Transverse colon (tissue), 4 donors: ENCODE results near the gene INSL3. TPM values are rescaled to one million over a fixed set of nuclear protein-coding genes. Genes with fewer than 3 reads are reported as not detected.

Experiments used
- DNase-seq: peaks from one replicate; pipeline ENCODE4 v3.0.0-alpha.2; 2019
- H3K27ac ChIP-seq, 4 donors: fragments of 200-600 bp; sonication (generic); 2 replicates each; pipeline ENCODE4 v1.5.1; 2016 to 2018; ENCODE audit warnings: inconsistent platforms in 4 of 4
- H3K27me3 ChIP-seq: fragments of 200-600 bp; sonication (generic); 2 replicates; pipeline ENCODE4 v1.5.1; 2017; ENCODE audit warnings: inconsistent platforms
- H3K36me3 ChIP-seq, 4 donors: fragments of 200-600 bp; sonication (generic); 2 replicates each; pipeline ENCODE4 v1.5.1; 2017 to 2019; ENCODE audit warnings: inconsistent platforms in 4 of 4
- H3K4me1 ChIP-seq, 4 donors: fragments of 200-600 bp; sonication (generic); 2 replicates each; pipeline ENCODE4 v1.5.1; 2017 to 2020; ENCODE audit warnings: inconsistent platforms in 4 of 4
- H3K4me3 ChIP-seq, 4 donors: fragments of 200-600 bp; sonication (generic); 1 replicate in 1 of 4; 2 replicates in 3 of 4; pipeline versions ENCODE4 v1.5.1 to v1.6.1; 2017 to 2019; ENCODE audit warnings: inconsistent platforms in 4 of 4
- H3K9me3 ChIP-seq, 2 donors: fragments of 200-600 bp; sonication (generic); 2 replicates each; pipeline ENCODE4 v1.5.1; 2017 to 2019; ENCODE audit warnings: inconsistent platforms in 2 of 2
- EP300 ChIP-seq: sonication (generic); formaldehyde crosslinking; IDR thresholded peaks from one replicate; pipeline ENCODE4 v1.6.1; 2017; ENCODE audit warnings: antibody characterized with exemption, low read depth
- POLR2A ChIP-seq: fragments of 450-650 bp; IDR thresholded peaks from one replicate; pipeline ENCODE4 v1.6.1; 2016; ENCODE audit warnings: antibody characterized with exemption, mild to moderate bottlenecking, moderate library complexity
- POLR2AphosphoS5 ChIP-seq, 3 donors: sonication (generic); formaldehyde crosslinking; IDR thresholded peaks; one replicate each; pipeline ENCODE4 v1.6.1; 2016; ENCODE audit warnings: antibody characterized with exemption in 3 of 3
- WGBS, 2 donors: methylation state at CpG; one replicate each; pipeline ENCODE4 v1.1.5; 2018; ENCODE audit warnings: low coverage in 1 of 2; 5-methylcytosine and 5-hydroxymethylcytosine counted together
- in situ Hi-C, 4 donors: fragments of 200-750 bp; cut with MboI; loops; one replicate each; pipeline versions ENCODE4 v1.15.0 to v1.15.1; 2017; ENCODE audit warnings: low sequenced_read_pairs in 3 of 4, low pct_ligation_motif_present in 1 of 4, low pct_unique_long_range_greater_than_20kb in 1 of 4
- intact Hi-C: fragments of 100-400 bp; cut with DNase I; formaldehyde crosslinking; loops from one replicate; pipeline ENCODE4 v1.15.1; 2023; ENCODE audit warnings: low total_unique reads
- total RNA-seq, 4 donors: library from RNA; depleted of rRNA; stranded (reverse); fragments of >200 nt; gene quantifications; one replicate each; pipeline ENCODE4 v1.1.0, GENCODE V29; 2016
- TF ChIP-seq, protein P1 (sequence below), 5 experiments: fragments of 200-600 bp in 3 of 5; fragments of 450-650 bp in 2 of 5; sonication (generic) in 3 of 5; IDR thresholded peaks; 1 replicate in 2 of 5; 2 replicates in 3 of 5; pipeline ENCODE4 v1.5.1; 2016 to 2017; ENCODE audit warnings: antibody characterized with exemption in 5 of 5, inconsistent platforms in 3 of 5, mild to moderate bottlenecking in 2 of 5, moderate library complexity in 1 of 5

The INSL3 gene
- total RNA-seq, 4 donors from 2014 or later, result not detected

GRCh38 chr19:17861542-17862402 lies 40.5 kb upstream of the INSL3 start:
- H3K4me3 ChIP-seq, result peak overlapping the region in 1 of 4 donors; percentile 89
- no peaks in the 10 kb centered on the region for H3K27me3 ChIP-seq
- no peak for DNase-seq
- peaks cover 0 to 23% (median 10%) of the 10 kb centered on the region in 4 donors for H3K36me3 ChIP-seq
- TF ChIP-seq POLR2A, result no peak
- no peak for TF ChIP-seq POLR2AphosphoS5 (IDR thresholded peaks at IDR 0.05)
- TF ChIP-seq EP300, result no peak
- TF ChIP-seq, protein P1, sequence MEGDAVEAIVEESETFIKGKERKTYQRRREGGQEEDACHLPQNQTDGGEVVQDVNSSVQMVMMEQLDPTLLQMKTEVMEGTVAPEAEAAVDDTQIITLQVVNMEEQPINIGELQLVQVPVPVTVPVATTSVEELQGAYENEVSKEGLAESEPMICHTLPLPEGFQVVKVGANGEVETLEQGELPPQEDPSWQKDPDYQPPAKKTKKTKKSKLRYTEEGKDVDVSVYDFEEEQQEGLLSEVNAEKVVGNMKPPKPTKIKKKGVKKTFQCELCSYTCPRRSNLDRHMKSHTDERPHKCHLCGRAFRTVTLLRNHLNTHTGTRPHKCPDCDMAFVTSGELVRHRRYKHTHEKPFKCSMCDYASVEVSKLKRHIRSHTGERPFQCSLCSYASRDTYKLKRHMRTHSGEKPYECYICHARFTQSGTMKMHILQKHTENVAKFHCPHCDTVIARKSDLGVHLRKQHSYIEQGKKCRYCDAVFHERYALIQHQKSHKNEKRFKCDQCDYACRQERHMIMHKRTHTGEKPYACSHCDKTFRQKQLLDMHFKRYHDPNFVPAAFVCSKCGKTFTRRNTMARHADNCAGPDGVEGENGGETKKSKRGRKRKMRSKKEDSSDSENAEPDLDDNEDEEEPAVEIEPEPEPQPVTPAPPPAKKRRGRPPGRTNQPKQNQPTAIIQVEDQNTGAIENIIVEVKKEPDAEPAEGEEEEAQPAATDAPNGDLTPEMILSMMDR (IDR thresholded peaks at IDR 0.05), result no peak
- H3K4me1 ChIP-seq, result peaks cover 9 to 58% (median 32%) of the 10 kb centered on the region in 4 donors
- intact Hi-C loops (no loop called here), in situ Hi-C loops (loop anchor here in 2 of 4 donors (10.0 to 25.0 kb wide), 3 partner anchors 126 to 149 kb away; partner anchors contain the start of gene MAP1S (in 1 of the 2))
- no peaks in the 10 kb centered on the region for H3K9me3 ChIP-seq
- 52 to 72% methylated on average over 2 to 23 of the region's 23 CpGs for WGBS, 2 donors
- peak overlapping the region in 1 of 4 donors; percentile 10 for H3K27ac ChIP-seq

- in situ Hi-C loops, result loop anchor here in 2 of 4 donors (10.0 to 25.0 kb wide), 3 partner anchors 126 to 149 kb away; partner anchors contain the start of gene MAP1S (in 1 of the 2)
- Histone ChIP-seq H3K27me3 (no peaks in the 10 kb centered on the region), H3K27ac (peak overlapping the region; percentile 90 to 95 (median 92)), H3K4me1 (peaks cover 9 to 56% (median 29%) of the 10 kb centered on the region in 4 donors), H3K4me3 (peak overlapping the region; percentile 89 to 97 (median 93)), H3K9me3 (no peaks in the 10 kb centered on the region), H3K36me3 (peaks cover 0 to 23% (median 10%) of the 10 kb centered on the region in 4 donors)
- intact Hi-C loops, result no loop called here
- 8 to 20% methylated on average over 1 to 2 of the region's 7 CpGs for WGBS, 2 donors
- DNase-seq, result no peak
- TF ChIP-seq, protein P1 (IDR thresholded peaks at IDR 0.05), result no peak
- no peak for TF ChIP-seq EP300
- no peak for TF ChIP-seq POLR2AphosphoS5 (IDR thresholded peaks at IDR 0.05)
- TF ChIP-seq POLR2A, result no peak
Measured at GRCh38 chr19:17860993-17861360, 39.7 kb upstream of the INSL3 start.

- TF ChIP-seq EP300 (no peak), POLR2AphosphoS5 (IDR thresholded peaks at IDR 0.05) (no peak), POLR2A (no peak)
- TF ChIP-seq, protein P1 (IDR thresholded peaks at IDR 0.05), result no peak
- 2 to 3% methylated on average over 8 to 22 of the region's 22 CpGs for WGBS, 2 donors
- Histone ChIP-seq H3K36me3 (peaks cover 0 to 23% (median 10%) of the 10 kb centered on the region in 4 donors), H3K27ac (peak overlapping the region; percentile 90 to 95 (median 92)), H3K4me3 (peak overlapping the region; percentile 89 to 97 (median 93)), H3K27me3 (no peaks in the 10 kb centered on the region), H3K4me1 (peaks cover 9 to 53% (median 25%) of the 10 kb centered on the region in 4 donors), H3K9me3 (no peaks in the 10 kb centered on the region)
- in situ Hi-C loops (loop anchor here in 2 of 4 donors (10.0 to 25.0 kb wide), 3 partner anchors 127 to 148 kb away; partner anchors contain the start of gene MAP1S (in 1 of the 2)), intact Hi-C loops (no loop called here)
- no peak for DNase-seq
Measured at GRCh38 chr19:17860331-17860992, 39.1 kb upstream of the INSL3 start.
